GM19372 (cell line): ENCODE measurements around the gene PDE7B.

Experiments used
- ATAC-seq: cut with Tn5 transposase; IDR thresholded peaks from one replicate; pipeline ENCODE4 v1.9.1; 2021; ENCODE audit warnings: mild to moderate bottlenecking, low read depth, moderate library complexity; ENCODE audit not compliant: unreplicated experiment

PDE7B gene

DNA sequence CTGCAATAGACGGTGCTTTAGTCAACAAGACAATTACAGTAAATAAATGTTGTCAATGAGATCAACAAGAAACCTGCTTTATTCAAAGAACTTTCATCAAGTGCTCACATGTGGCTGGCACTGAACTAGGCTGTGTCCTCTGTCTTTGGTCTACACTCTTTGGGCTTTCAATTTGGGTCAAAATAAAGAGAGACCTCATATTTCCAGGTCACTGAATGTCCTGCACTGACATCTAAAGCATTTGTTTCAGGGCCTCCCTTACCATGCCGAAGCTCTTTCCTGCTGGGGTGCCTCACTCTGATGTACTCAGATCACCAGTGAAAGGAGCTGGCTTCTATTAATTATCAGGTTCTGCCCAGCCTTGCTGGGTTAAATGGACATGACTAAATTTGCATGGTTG is 32.0 kb downstream of the PDE7B start:
- no peak for ATAC-seq

DNA sequence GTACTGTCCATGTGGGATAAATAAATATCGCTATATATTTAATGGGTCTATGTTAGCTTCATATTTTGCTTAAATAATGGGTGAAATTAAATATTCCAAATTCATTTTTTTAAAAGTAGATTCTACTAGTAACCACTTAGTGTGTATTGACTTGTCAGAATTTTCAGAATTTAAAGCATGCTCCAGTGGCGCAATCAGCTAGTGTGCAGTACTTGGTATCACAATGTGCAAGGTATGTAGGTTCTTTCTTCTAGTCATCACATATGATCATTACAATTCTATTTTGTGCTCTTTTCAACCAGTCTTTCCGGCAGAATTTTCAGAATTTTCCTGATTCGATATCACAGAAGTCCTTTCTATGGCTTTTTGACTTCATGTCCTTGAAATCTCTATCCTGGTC is 32.6 kb downstream of the PDE7B start:
- ATAC-seq, result no peak

DNA sequence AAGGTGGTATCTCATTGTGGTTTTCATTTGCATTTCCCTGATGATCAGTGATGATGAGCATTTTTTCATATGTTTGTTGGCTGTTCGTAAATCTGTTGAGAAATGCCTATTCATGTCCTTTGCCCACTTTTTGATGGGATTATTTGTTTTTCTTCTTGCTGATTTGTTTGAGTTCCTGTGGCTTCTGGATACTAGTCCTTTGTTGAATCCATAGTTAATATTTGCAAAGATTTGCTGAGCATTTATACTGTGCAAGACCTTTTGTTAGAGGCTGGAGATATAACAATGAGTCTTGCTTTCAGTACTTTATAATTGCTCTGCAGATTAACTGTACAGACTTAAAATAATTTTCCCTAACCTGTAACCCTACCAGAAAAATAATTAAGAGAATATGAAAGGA is 35.6 kb downstream of the PDE7B start:
- no peak for ATAC-seq

DNA sequence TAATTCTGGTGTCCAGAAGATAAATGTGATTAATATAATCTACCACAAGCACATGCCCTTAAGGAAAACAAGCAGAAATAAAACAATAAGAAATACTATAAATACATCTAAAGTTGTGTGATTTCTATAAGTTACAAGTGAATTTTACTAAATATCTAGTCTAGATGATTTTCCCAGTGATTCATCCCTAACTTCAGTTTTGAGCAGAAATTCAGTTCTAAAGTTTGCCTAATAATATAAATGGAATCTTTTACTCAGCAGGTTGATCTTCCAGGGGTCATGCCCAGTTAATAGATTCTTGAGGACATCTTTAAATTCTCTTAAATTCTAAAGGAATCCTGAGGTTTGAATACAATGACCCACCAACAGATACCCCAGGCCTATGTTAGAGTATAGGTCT is 37.3 kb downstream of the PDE7B start:
- no peak for ATAC-seq

DNA sequence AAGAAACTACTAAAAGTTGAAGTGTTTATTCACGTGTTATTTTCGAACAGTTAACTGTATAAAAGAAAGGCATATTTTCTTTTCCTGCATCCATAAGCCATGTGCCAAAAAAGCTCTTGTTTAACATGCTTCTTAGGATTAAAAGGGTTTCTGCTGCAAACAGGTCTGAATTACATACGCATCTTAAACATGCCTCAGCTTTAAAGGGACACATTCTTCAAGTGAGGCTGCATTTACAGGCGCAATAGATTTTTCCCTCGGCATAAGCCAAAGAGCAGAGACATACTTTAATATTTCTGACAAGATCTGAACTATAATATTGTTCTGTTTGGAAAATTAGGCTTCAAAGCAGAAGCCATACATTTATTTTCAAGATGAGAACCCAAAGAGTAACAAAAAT is 39.4 kb downstream of the PDE7B start:
- no peak for ATAC-seq

DNA sequence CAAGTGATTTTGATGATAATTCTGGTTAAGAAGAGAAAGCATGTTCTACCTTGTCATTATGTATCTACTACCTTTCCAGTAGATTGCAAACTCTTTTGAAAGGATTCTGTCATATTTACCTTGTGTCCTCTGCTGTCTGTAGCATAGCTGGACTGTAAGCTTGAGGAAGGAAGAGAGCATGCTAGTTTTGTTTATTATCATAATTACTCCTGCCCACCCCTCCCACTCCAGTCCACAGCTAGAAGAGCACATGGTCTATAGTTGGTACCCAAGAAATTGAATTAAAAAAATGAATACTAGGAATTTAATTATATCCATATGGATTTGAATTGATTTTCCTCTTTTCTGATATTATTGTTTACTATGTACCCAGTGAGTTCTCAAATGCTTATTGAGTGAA is 40.2 kb downstream of the PDE7B start:
- no peak for ATAC-seq

GRCh38 chr6:135895231-135895911 is 43.9 kb downstream of the PDE7B start:
- no peak for ATAC-seq

DNA sequence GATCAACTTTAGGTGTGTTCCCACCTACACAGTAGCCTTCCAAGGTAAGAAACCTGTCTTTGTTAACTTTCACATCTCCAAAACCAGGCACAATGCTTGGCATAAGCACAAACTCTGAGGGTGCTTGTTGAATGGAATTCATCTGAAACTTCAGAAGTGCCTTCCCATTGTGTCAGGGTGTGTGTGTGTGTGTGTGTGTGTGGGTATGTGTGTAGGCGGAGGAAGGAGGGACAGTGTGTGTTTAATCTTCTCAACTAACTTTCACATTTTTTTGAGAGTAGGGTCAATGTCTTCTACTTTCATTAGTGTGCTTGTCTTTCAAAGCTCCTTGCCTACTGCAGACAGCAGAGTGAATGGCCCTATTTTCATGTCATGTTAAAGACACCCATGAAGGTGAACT is 45.6 kb downstream of the PDE7B start:
- ATAC-seq, result no peak

DNA sequence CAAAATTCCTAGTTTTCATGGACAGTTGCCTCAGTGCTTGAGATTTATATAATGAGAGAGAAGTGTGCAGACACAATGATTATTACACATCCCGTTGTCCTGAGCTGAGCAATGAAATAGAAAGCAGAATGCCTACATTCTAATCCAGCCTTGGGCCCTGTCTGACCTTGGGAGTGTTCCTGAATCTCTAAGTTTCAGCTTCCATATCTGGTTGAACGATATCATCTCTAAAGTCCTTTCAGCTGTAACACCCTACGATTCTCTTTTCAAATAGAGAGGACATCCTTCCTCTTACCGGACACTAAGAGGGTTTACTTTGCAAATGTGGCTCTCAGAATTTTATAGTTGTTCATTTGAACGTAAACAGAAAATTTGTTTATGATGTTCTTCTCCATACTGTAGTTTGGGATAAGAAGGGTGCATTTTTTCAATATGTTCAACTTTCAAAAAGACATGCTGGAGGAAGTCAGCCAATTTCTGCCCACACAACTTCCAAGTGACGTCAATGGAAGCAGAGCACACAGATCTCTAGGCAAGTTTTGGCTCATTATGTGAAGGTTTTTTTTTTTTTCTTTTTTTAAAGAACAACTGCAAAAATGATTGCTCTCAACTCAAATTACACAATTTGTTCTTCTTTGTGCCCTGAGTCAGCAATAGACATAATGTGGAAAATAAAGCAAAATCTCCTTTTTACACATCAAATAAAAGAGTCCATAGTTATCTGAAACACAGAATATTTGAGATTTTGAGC is 50.4 kb downstream of the PDE7B start:
- no peak for ATAC-seq

DNA sequence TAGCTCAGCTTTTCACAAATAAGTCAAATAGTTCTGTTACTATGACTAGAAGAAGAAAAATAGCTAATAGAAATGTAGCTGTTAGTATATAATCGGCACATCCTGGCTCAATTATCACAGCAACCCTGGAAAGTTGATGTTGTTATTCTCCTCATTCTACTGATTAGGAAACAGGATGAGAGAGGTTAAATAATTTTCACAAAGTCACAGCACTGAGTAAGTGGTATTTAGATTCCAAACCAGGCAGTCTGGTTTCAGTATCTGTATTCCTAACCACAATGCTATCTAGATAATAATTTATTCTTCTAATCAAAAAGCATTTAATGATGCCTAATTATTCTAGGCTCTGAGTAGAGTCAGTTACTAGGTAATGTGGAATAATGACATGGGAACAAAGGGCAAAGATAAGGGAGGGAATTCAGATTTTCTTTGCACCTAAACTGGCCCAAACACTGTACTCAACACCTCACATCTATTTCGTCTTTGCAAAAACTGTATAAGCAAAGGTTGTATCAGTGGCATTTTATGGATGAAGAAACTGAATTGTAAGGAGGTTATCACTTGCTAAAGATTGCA is 51.3 kb downstream of the PDE7B start:
- ATAC-seq, result no peak

GRCh38 chr6:135904666-135905065 is 53.2 kb downstream of the PDE7B start:
- ATAC-seq, result no peak

- ATAC-seq, result no peak
Observed at GRCh38 chr6:135905604-135906300, 54.3 kb downstream of the PDE7B start.

DNA sequence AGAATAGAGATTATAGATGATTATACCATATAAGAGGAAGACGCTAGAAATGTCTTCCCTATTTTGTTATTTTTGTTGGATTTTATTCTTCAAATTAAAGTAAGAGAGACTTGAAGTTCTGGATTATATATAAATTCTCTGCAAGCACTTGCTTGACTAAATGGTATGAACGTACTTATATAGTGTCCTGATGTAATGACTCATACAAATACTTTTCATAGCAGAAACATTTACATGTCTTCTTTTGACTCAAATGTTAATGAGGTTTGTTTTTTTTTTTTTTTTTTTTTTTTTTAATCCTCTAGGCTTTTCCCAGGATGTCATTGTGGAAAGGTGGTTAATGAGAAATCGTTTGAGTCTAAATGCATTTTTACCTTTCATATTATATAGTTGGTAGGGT is 55.0 kb downstream of the PDE7B start:
- ATAC-seq, result no peak

- ATAC-seq, result no peak
Observed at GRCh38 chr6:135906972-135907465, 55.5 kb downstream of the PDE7B start.

- no peak for ATAC-seq
Observed at GRCh38 chr6:135909737-135910387, 58.4 kb downstream of the PDE7B start.

DNA sequence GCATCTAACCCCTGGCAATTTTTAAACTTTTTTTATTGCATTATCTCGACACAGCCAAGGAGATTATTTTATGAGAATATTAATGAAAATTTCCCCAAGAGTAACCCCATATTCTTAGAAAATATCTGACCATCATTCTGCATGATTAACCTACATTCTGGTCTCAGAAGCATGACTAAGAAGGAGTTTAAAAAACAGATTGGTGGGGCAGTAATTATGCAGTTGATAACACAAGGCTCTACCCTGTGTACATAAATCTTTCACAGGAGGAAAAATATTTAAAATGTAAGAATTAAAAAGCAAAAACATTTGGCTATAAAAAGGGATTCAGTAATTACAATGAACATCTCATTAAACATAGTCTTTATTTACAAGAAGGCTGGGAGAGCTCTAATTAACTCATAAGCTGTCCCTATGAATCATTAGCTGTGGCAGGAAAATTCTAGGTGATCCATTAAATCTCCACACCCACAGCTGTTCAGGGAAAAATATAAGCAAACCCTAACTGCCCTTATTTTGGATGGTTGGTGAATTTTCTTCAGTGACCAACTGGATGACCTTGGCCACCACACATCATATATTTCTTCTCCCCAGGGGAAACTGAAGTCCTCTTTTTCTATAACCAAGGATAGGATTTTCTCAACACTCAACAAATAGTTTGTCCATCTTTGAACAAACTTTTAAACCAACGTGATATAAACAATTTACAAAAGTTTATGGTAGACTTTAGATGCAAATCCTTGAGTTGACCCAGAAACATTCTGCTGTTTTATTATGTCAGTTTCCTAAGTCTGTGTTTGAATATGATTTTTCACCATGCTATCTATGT is 59.5 kb downstream of the PDE7B start:
- no peak for ATAC-seq

DNA sequence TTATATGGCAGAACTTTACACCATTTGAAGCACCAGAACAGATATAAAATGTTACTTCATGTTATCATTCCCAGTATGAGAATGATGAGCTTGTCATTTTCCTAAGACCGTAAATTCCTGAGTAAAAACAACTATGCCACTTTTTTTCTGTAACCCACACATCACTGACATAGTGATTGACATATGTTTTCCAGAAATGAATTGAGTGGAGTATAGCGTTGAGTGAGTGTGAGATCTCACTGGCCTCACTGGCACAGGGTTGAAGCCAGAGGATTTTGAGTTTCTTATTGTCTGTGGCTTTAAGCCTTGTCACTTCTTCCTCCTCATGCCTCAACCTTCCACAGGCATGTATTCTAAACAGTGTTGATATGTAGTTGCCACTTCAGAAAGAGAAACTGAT is 62.3 kb downstream of the PDE7B start:
- ATAC-seq, result no peak

DNA sequence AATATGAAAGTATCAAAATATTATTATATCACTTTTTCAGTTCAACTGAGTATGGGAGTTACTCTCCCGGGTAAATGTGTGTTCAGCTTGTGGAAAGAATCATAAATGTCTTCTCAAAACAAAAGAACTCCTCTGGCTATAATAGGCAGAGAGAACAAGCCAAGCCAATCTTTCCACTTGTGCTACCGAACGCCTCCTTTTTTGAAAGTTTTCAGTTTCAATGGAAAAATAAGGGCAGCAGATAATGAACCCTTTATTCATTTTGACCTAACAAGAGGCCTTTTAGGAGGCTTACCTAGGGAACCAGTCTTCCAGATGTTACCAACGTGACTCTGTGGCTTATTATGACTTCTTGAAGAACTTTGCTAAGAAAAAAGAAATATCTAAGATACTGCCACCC is 67.5 kb downstream of the PDE7B start:
- no peak for ATAC-seq

- no peak for ATAC-seq
Observed at GRCh38 chr6:135920689-135921088, 69.2 kb downstream of the PDE7B start.

GRCh38 chr6:135921188-135921587 is 69.7 kb downstream of the PDE7B start:
- ATAC-seq, result no peak
